ENCODE results near the gene MANBA.

Gene MANBA

GRCh38 chr4:102760645-102761295, at the start of gene MANBA:
Gene MANBA, minus strand, starts transcription at chr4:102760968. Its CDS starts 74 bp downstream, at chr4:102760894.
- DNase-seq: peak; percentile 78

- DNase-seq: peak; percentile 20
Observed at GRCh38 chr4:102809691-102810090, 48.9 kb upstream of the MANBA start.

DNA sequence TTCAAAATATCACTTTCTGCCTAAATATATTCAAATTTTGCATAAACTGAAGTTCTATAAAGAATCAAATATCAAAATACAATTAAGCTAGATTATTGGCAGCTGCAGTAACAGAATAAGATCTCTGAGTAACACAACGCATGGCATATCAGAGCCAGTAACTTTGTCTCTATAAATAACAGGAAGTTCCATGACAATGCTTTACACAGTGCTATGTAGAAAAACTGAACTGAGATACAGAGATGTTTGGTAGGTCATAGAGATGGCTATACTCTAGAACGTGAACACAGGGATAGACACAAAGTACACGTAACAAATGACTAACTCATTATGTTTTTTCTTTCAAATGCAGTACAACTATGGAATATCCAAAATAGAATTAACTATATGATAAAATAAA, 48.4 kb upstream of the MANBA start:
- no peak for DNase-seq

GRCh38 chr4:102808009-102808408, 47.2 kb upstream of the MANBA start:
- DNase-seq: no peak

GRCh38 chr4:102807345-102807744, 46.6 kb upstream of the MANBA start:
- no peak for DNase-seq

- DNase-seq: peak; percentile 78
Observed at GRCh38 chr4:102799816-102800215, 39.0 kb upstream of the MANBA start.

DNA sequence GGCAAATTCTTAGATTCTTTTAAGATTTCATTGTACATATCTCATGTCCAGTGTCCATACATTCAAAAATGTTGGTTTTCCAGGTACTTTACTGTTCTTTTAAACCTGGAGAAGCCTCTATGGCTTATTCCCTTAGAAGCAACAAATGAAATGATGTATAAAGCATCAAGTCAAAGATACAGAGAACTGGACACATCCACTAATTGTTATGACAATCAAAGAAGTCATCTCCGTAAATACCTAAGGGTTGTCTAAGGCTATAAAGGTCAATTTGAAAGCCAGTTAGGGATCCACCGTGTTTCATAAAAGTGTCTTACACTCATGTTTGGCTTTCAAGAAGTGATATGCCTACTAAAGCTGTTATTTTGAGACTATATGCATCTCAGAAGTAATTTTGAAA, 34.2 kb upstream of the MANBA start:
- DNase-seq: no peak

- DNase-seq: no peak
Observed at GRCh38 chr4:102792361-102792936, 31.7 kb upstream of the MANBA start.

DNA sequence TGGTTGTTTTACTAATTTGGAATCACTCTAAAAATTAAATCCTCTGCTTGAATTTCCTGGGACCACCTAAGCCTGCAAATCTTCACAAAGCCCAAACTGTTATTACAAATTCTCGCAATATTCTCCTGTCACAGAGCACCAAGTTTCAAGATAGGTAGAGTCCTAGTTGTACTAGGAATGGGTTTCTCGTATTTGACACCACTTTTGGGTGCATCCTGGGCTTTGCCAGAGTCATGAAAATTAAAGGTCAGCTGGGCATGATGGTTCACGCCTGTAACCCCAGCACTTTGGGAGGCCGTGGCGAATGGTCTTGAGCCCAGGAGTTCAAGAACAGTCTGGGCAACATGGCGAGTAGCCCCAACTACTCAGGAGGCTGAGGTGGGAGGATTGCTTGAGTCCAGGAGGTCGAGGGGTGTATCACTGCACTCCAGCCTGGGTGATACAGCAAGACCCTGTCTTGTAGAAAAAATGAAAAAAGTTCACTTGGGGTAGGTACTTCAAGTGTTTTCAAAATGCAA, 30.6 kb upstream of the MANBA start:
- no peak for DNase-seq

GRCh38 chr4:102789317-102789717, 28.5 kb upstream of the MANBA start:
- DNase-seq: peak; percentile 78

DNA sequence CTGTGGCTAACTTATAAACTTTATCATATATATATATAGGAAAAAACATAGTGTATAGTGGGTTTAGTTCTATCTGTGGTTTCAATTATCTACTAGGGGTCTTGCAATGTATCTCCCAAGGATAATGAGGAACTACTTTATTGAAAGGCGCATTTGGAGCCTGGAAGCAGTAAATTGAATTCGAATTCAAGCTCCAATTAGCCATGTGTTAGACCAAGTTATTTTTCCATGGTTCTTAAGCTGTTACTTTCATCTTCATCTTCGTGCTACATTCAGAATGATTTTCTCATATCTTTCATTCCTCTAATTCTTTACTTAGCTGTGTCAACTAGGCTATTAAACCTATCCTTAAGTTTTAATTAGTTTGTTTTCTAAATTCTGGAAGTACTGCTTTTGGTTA, 27.2 kb upstream of the MANBA start:
- DNase-seq: no peak

GRCh38 chr4:102787096-102787881, 26.5 kb upstream of the MANBA start:
- peak; percentile 52 for DNase-seq

DNA sequence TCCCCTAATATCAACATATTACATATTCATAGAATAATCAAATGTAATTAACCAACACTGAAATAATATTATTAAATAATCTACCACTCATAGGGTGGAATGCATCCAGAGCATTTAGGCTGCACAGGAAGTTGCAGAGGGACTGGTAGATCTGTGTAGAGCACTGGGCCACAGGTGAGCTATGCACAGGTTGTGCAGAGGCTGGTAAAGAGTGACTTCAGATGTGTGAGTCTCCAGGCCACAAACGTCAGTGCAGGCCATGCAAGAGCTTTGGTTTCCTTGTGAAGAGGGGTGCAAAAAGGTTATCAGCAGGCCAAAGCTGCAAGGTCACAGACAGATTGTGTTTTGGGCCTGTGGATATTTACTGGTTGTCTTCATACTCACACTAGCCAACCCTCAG, 25.5 kb upstream of the MANBA start:
- no peak for DNase-seq

- peak; percentile 28 for DNase-seq
Observed at GRCh38 chr4:102783006-102783405, 22.2 kb upstream of the MANBA start.

DNA sequence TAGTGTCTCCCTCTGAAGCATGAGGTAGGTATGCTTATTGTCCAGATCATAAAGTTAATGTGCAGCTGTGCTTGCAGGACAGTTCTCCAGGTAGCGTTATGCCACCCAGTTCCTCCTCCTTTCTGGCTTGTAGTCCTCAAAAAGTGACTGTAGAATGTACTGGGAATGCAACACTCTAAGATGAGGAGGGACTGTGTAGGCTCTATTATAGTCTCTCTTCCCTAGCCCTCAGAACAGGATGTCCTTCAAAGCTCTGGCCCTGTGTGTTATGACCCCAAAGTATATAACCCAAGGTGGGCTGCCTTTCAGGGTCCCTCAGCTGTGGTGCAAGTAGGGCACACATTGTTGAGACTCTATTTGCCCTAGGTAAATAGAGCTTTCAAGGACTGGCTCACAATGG, 20.8 kb upstream of the MANBA start:
- DNase-seq: no peak

- peak; percentile 26 for DNase-seq
Observed at GRCh38 chr4:102780476-102781144, 19.8 kb upstream of the MANBA start.

GRCh38 chr4:102779204-102779603, 18.4 kb upstream of the MANBA start:
- no peak for DNase-seq

DNA sequence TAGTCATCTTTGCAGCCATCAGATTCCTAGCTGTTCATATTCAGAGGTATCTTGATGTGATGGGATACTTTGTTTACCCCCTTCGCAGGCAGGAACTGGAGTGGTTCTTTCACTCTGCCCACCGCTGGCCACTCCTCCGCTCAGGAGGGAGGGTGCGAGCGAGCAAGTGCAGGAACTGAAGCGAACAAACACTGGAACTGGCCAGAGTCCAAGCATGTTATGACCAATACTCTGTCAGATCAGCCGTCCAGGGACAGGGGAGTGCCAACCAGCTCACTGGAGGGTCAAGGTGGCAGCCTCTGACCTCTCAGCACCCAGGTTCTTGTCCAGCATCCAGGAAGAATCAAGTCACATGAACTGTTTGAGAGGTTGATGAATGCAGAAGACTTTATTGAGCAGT, 18.0 kb upstream of the MANBA start:
- DNase-seq: no peak

DNA sequence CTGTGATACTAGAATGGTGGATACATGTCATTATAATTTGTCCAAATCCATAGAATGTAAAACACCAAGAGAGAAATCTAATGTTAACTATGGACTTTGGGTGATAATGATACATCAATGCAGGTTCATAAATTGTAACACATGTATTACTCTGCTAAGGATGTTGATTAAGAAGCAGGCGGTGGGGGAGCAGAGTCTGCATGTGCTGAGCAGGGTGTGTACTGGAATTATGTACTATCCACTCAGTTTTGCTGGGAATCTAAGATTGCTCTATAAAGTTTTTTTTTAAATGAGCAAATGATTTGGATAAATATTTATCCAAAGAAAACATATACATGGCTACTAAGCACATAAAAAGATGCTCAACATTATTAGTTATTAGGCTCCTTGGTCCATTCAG, 15.0 kb upstream of the MANBA start:
- DNase-seq: no peak

DNA sequence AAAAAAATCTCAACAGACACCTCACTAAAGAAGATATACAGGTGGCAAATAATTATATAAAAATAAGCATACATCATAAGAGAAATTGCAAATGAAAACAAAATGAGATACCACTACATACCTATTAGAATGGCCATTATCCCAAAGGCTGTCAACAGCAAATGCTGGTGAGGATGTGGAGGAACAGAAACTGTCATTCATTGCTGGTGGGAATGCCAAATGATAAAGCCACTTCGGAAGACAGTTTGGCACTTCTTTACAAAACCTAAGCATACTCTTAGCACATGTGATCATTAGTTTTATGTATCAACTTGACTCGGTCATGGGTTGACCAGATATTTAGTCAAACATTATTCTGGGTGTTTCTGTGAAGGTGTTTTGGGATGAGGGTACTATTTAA, 13.5 kb upstream of the MANBA start:
- DNase-seq: no peak

DNA sequence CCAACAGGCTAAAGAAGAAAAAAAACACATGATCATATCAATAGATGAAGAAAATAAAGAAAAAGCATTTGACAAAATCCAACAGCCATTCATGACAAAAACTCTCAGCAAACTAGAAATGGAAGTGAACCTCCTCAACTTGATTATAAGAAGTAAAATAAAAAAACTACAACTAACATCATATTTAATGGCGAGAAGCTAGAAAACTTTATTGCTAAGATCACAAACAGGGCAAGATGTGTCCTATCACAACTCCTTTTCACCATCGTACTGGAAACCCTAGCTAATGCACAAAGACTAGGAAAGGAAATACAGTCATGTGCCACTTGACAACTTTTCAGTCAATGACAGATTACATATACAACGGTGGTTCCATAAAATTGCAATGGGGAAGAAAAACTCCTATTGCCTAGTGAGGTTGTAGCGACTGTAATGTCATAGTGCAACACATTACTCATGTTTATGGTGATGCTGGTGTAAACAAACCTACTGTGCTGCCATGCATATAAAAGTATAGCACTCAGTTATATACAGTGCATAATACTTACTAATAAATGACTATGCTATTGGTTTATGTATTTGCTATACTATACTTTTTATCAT, 12.1 kb upstream of the MANBA start:
- DNase-seq: no peak

GRCh38 chr4:102764901-102765300, 4.1 kb upstream of the MANBA start:
- peak; percentile 11 for DNase-seq

GRCh38 chr4:102761906-102762305, 1.1 kb upstream of the MANBA start:
- DNase-seq: no peak

All from fibroblast of skin of right biceps (primary cell).